ENCODE measurements around the gene TEP1. TPM values are rescaled to one million over a fixed set of nuclear protein-coding genes. Genes with fewer than 3 reads are reported as not detected.
"Not testable (repeated sequence)": the region's sequence is repeated elsewhere in the genome, so short reads cannot be mapped to it uniquely, and the experiment has no call there.

Gene TEP1
- total RNA-seq, 6 donors from 2014 or later, result 23.3 to 97.4 (median 39.6) TPM

GRCh38 chr14:20458031-20458789, 44.9 kb upstream of the TEP1 start:
- 57 to 82% methylated on average over 5 to 8 of the region's 8 CpGs for WGBS, 2 donors
- Histone ChIP-seq H3K27ac (peak overlapping the region in 1 of 4 donors; percentile 30), H3K4me3 (no peak overlapping the region), H3K4me1 (peaks cover 32 to 65% (median 45%) of the 10 kb centered on the region in 4 donors), H3K36me3 (peaks cover 8 to 39% (median 30%) of the 10 kb centered on the region in 4 donors), H3K27me3 (no peaks in the 10 kb centered on the region), H3K9me3 (no peaks in the 10 kb centered on the region)
- ATAC-seq (ENCODE audit: low FRiP score in 2 of 2) (no peak), DNase-seq (no peak)
- no peak for TF ChIP-seq EP300 (IDR thresholded peaks at IDR 0.05)
- no peak for TF ChIP-seq CTCF (IDR thresholded peaks at IDR 0.05)
- no peak for TF ChIP-seq POLR2AphosphoS5 (IDR thresholded peaks at IDR 0.05)
- TF ChIP-seq POLR2A (IDR thresholded peaks at IDR 0.05), result no peak

GRCh38 chr14:20456971-20457370, 43.7 kb upstream of the TEP1 start:
- Histone ChIP-seq H3K9me3 (no peaks in the 10 kb centered on the region), H3K27me3 (no peaks in the 10 kb centered on the region), H3K4me1 (peaks cover 34 to 67% (median 45%) of the 10 kb centered on the region in 4 donors), H3K27ac (no peak overlapping the region), H3K36me3 (peaks cover 8 to 48% (median 34%) of the 10 kb centered on the region in 4 donors), H3K4me3 (no peak overlapping the region)
- TF ChIP-seq POLR2AphosphoS5 (IDR thresholded peaks at IDR 0.05) (no peak), POLR2A (IDR thresholded peaks at IDR 0.05) (no peak), EP300 (IDR thresholded peaks at IDR 0.05) (no peak), CTCF (IDR thresholded peaks at IDR 0.05) (no peak)
- WGBS, 2 donors, result 58 to 83% methylated on average over 12 to 13 of the region's 13 CpGs
- no peak for ATAC-seq (ENCODE audit: low FRiP score in 2 of 2)
- no peak for DNase-seq

GRCh38 chr14:20455355-20456300, 42.3 kb upstream of the TEP1 start:
- WGBS, 2 donors, result 1% methylated on average over 39 of the region's 39 CpGs
- TF ChIP-seq POLR2AphosphoS5 (IDR thresholded peaks at IDR 0.05) (no peak), POLR2A (IDR thresholded peaks at IDR 0.05) (no peak), CTCF (IDR thresholded peaks at IDR 0.05) (no peak), EP300 (IDR thresholded peaks at IDR 0.05) (no peak)
- peak; percentile 83 to 89 for ATAC-seq (ENCODE audit: low FRiP score in 2 of 2)
- peaks cover 34 to 63% (median 43%) of the 10 kb centered on the region in 4 donors for H3K4me1 ChIP-seq
- H3K27ac ChIP-seq, result peak overlapping the region; percentile 90 to 95 (median 93)
- peak in 1 of 2 donors; percentile 63 for DNase-seq
- peak overlapping the region; percentile 36 to 83 (median 80) for H3K4me3 ChIP-seq
- H3K27me3 ChIP-seq, result no peaks in the 10 kb centered on the region
- H3K9me3 ChIP-seq, result no peaks in the 10 kb centered on the region
- H3K36me3 ChIP-seq, result peaks cover 19 to 60% (median 41%) of the 10 kb centered on the region in 4 donors

- H3K4me3 ChIP-seq, result peak within 1 kb of the TSS; percentile 77 to 92 (median 82)
- 0% methylated on average over 17 to 55 of the region's 56 CpGs for WGBS, 2 donors
- peak in 1 of 6 experiments; percentile 27 for TF ChIP-seq CTCF (IDR thresholded peaks at IDR 0.05)
- peak in 3 of 4 donors; percentile 58 to 90 (median 80) for TF ChIP-seq POLR2A (IDR thresholded peaks at IDR 0.05)
- peak; percentile 84 to 87 for TF ChIP-seq POLR2AphosphoS5 (IDR thresholded peaks at IDR 0.05)
- peak in 1 of 4 donors; percentile 43 for TF ChIP-seq EP300 (IDR thresholded peaks at IDR 0.05)
- no peaks in the 10 kb centered on the region for H3K9me3 ChIP-seq
- peak; percentile 93 to 99 for DNase-seq
- no peaks in the 10 kb centered on the region for H3K27me3 ChIP-seq
- peaks cover 25 to 66% (median 48%) of the 10 kb centered on the region in 4 donors for H3K36me3 ChIP-seq
- peak; percentile 95 to 97 for ATAC-seq (ENCODE audit: low FRiP score in 2 of 2)
- peak within 1 kb of the TSS; percentile 90 to 95 (median 93) for H3K27ac ChIP-seq
- peaks cover 25 to 54% (median 34%) of the 10 kb centered on the region in 4 donors for H3K4me1 ChIP-seq
These were observed 41.4 kb upstream of the TEP1 start, which contains the start of the genes APEX1 and OSGEP for GRCh38 chr14:20454516-20455354. Gene APEX1 (plus strand): TSS chr14:20455226. CDS start chr14:20455646, 420 bp downstream. Gene OSGEP (minus strand): TSS chr14:20454812. CDS start chr14:20454683, 129 bp downstream.

- H3K27me3 ChIP-seq; H3K9me3 ChIP-seq; ATAC-seq (ENCODE audit: low FRiP score in 2 of 2); H3K4me3 ChIP-seq; DNase-seq; H3K27ac ChIP-seq: not testable (repeated sequence)
- 96 to 98% methylated on average over 8 of the region's 8 CpGs for WGBS, 2 donors
- H3K4me1 ChIP-seq, result peaks cover 22 to 39% (median 28%) of the 10 kb centered on the region in 4 donors
- H3K36me3 ChIP-seq, result peaks cover 33 to 66% (median 50%) of the 10 kb centered on the region in 4 donors
These were observed 39.5 kb upstream of the TEP1 start for GRCh38 chr14:20452831-20453230.

All from upper lobe of left lung (tissue), 6 donors.